Endodermal cell (in vitro differentiated cells): ENCODE data around the gene UROC1. TPM values are rescaled to one million over a fixed set of nuclear protein-coding genes. Genes with fewer than 3 reads are reported as not detected.

Experiments used
- DNase-seq: peaks from one replicate; pipeline ENCODE4 v3.0.0-alpha.2; 2017
- H3K27ac ChIP-seq: 2 replicates; pipeline ENCODE4 v1.5.1; 2013; ENCODE audit warnings: mild to moderate bottlenecking, low read depth, low read length, moderate library complexity
- H3K27me3 ChIP-seq: 2 replicates; pipeline ENCODE4 v1.6.1; 2013; ENCODE audit warnings: mild to moderate bottlenecking, low read length, moderate library complexity; ENCODE audit not compliant: insufficient read depth, control insufficient read depth, poor library complexity, severe bottlenecking
- H3K36me3 ChIP-seq: 2 replicates; pipeline ENCODE4 v1.7.0; 2013; ENCODE audit warnings: mild to moderate bottlenecking, low read length, moderate library complexity; ENCODE audit not compliant: control insufficient read depth, insufficient read depth
- H3K4me1 ChIP-seq: one replicate; pipeline ENCODE4 v1.7.0; 2013; ENCODE audit warnings: low read length; ENCODE audit not compliant: control insufficient read depth, insufficient read depth
- H3K4me3 ChIP-seq: 2 replicates; pipeline ENCODE4 v1.5.1; 2013; ENCODE audit warnings: mild to moderate bottlenecking, low read length, moderate library complexity
- H3K9ac ChIP-seq: 2 replicates; pipeline ENCODE4 v1.6.1; 2013; ENCODE audit warnings: mild to moderate bottlenecking, low read length, moderate library complexity; ENCODE audit not compliant: poor library complexity, severe bottlenecking; ENCODE audit errors: extremely low read depth
- H3K9me3 ChIP-seq: 2 replicates; pipeline ENCODE4 v1.6.1; 2013; ENCODE audit warnings: mild to moderate bottlenecking, low read length, moderate library complexity; ENCODE audit not compliant: control insufficient read depth
- H3K27ac Mint-ChIP-seq: 2 replicates; pipeline ENCODE4 v1.8.0; 2020; ENCODE audit warnings: mixed read lengths
- H3K27me3 Mint-ChIP-seq: 2 replicates; pipeline ENCODE4 v1.8.0; 2021; ENCODE audit warnings: mild to moderate bottlenecking, mixed read lengths; ENCODE audit not compliant: insufficient read depth
- H3K36me3 Mint-ChIP-seq: 2 replicates; pipeline ENCODE4 v1.8.0; 2020; ENCODE audit warnings: low read depth, mixed read lengths
- H3K4me1 Mint-ChIP-seq: 2 replicates; pipeline ENCODE4 v1.8.0; 2020; ENCODE audit warnings: mixed read lengths
- H3K4me3 Mint-ChIP-seq: 2 replicates; pipeline ENCODE4 v1.8.0; 2020; ENCODE audit warnings: mild to moderate bottlenecking, moderate library complexity, mixed read lengths
- H3K9me3 Mint-ChIP-seq: 2 replicates; pipeline ENCODE4 v1.8.0; 2020; ENCODE audit warnings: mild to moderate bottlenecking, mixed read lengths
- CTCF ChIP-seq: fragments of 200-600 bp; sonication (generic); conservative IDR thresholded peaks from 2 replicates; pipeline ENCODE4 v1.5.0; 2021; ENCODE audit warnings: antibody characterized with exemption, mild to moderate bottlenecking
- WGBS, 2 experiments: methylation state at CpG; one replicate each; pipeline versions ENCODE4 v1.1.5 to v1.1.7; 2013; ENCODE audit warnings: missing lambda C conversion rate in 2 of 2, mixed read lengths in 1 of 2; ENCODE audit not compliant: insufficient coverage in 1 of 2, insufficient read length in 1 of 2; 5-methylcytosine and 5-hydroxymethylcytosine counted together
- total RNA-seq, 2 donors: library from RNA; stranded (reverse); fragmentation: NEBNext Ultra II Directional in 1 of 2; extraction: Animal tissue kit (Norgen Biotek cat#: 25700) in 1 of 2; gene quantifications; 2 replicates in 1 of 2; 3 replicates in 1 of 2; pipeline ENCODE4 v1.2.1, GENCODE V29; 2021

Gene UROC1
- total RNA-seq, 2 donors from 2014 or later = not detected

GRCh38 chr3:126433105-126433430 is 84.5 kb downstream of the UROC1 start:
- peaks cover 2% of the 10 kb centered on the region for H3K36me3 ChIP-seq
- 86 to 93% methylated on average over 4 to 6 of the region's 6 CpGs for WGBS, 2 experiments

GRCh38 chr3:126432361-126433104 is 85.0 kb downstream of the UROC1 start:
- TF ChIP-seq CTCF = no peak

More at GRCh38 chr3:126433105-126433430, 84.5 kb downstream of the UROC1 start:
- H3K9me3 Mint-ChIP-seq = no peaks in the 10 kb centered on the region
- DNase-seq = peak; percentile 31
- H3K27ac ChIP-seq = no peak overlapping the region
- H3K4me3 Mint-ChIP-seq = no peak overlapping the region
- H3K4me1 Mint-ChIP-seq = no peaks in the 10 kb centered on the region
- H3K27ac Mint-ChIP-seq = no peak overlapping the region
- H3K27me3 Mint-ChIP-seq = no peaks in the 10 kb centered on the region
- no peaks in the 10 kb centered on the region for H3K4me1 ChIP-seq
- H3K27me3 ChIP-seq = no peaks in the 10 kb centered on the region
- H3K4me3 ChIP-seq = no peak overlapping the region
- H3K9me3 ChIP-seq = no peaks in the 10 kb centered on the region
- H3K9ac ChIP-seq = no peak overlapping the region
- peaks cover 11% of the 10 kb centered on the region for H3K36me3 Mint-ChIP-seq
- TF ChIP-seq CTCF = no peak

More at GRCh38 chr3:126432361-126433104, 85.0 kb downstream of the UROC1 start:
- H3K9ac ChIP-seq = no peak overlapping the region
- H3K36me3 ChIP-seq = no peaks in the 10 kb centered on the region
- no peaks in the 10 kb centered on the region for H3K4me1 ChIP-seq
- H3K27me3 Mint-ChIP-seq = no peaks in the 10 kb centered on the region
- DNase-seq = no peak
- 87 to 91% methylated on average over 4 of the region's 4 CpGs for WGBS, 2 experiments
- no peaks in the 10 kb centered on the region for H3K9me3 ChIP-seq
- H3K27ac ChIP-seq = no peak overlapping the region
- H3K36me3 Mint-ChIP-seq = peaks cover 6% of the 10 kb centered on the region
- H3K27me3 ChIP-seq = no peaks in the 10 kb centered on the region
- H3K9me3 Mint-ChIP-seq = peaks cover 2% of the 10 kb centered on the region
- no peak overlapping the region for H3K4me3 ChIP-seq
- H3K4me3 Mint-ChIP-seq = no peak overlapping the region
- no peaks in the 10 kb centered on the region for H3K4me1 Mint-ChIP-seq
- no peak overlapping the region for H3K27ac Mint-ChIP-seq

Other genes with a start within 250 kb of the UROC1 start
- gene KLF15, start 160.4 kb downstream of the UROC1 start, total RNA-seq = 10 to 100 TPM; 20.7 to 31.1 TPM
- gene CFAP100, start 122.9 kb downstream of the UROC1 start, total RNA-seq = under 1 TPM; 0.44 to 0.66 TPM
- 10 to 100 TPM; 30.5 to 31.6 TPM for gene ZXDC, start 41.9 kb downstream of the UROC1 start, total RNA-seq
- gene CHST13, start 6.4 kb upstream of the UROC1 start, total RNA-seq = 1 to 10 TPM; 1.6 to 6.7 TPM
- not detected for gene C3orf22, start 41.2 kb upstream of the UROC1 start, total RNA-seq
- 10 to 100 TPM; 13.1 to 18.1 TPM for gene TXNRD3, start 137.4 kb upstream of the UROC1 start, total RNA-seq
- gene CHCHD6, start 186.5 kb upstream of the UROC1 start, total RNA-seq = 10 to 100 TPM; 23.6 to 34.4 TPM